Thoracic aorta (tissue), 2 donors: ENCODE data around the gene GABRB3. TPM values are rescaled to one million over a fixed set of nuclear protein-coding genes. Genes with fewer than 3 reads are reported as not detected.

Experiments used
- ATAC-seq: fragments of 150-250 bp; one replicate; pipeline ENCODE4 v1.8.0; 2017; ENCODE audit warnings: low read depth; ENCODE audit not compliant: insufficient number of reproducible peaks, low FRiP score
- DNase-seq: peaks from one replicate; pipeline ENCODE4 v3.0.0-alpha.2; 2020; ENCODE audit warnings: low spot score
- H3K27ac ChIP-seq, 2 donors: fragments of 200-600 bp; sonication (generic); 1 replicate in 1 of 2; 2 replicates in 1 of 2; pipeline ENCODE4 v1.5.1; 2016; ENCODE audit warnings: mild to moderate bottlenecking in 2 of 2, moderate library complexity in 2 of 2
- H3K27me3 ChIP-seq: fragments of 200-600 bp; sonication (generic); replicated peaks from 2 replicates; pipeline ENCODE4 v1.6.0; 2016; ENCODE audit warnings: mild to moderate bottlenecking; ENCODE audit not compliant: insufficient read depth
- H3K36me3 ChIP-seq: fragments of 200-600 bp; sonication (generic); one replicate; pipeline ENCODE4 v1.5.1; 2016
- H3K4me1 ChIP-seq, 2 donors: fragments of 200-600 bp; sonication (generic); 1 replicate in 1 of 2; 2 replicates in 1 of 2; pipeline versions ENCODE4 v1.5.1 to v1.6.0; 2016; ENCODE audit warnings: low read depth in 2 of 2, mild to moderate bottlenecking in 1 of 2; ENCODE audit not compliant: control insufficient read depth in 1 of 2
- H3K4me3 ChIP-seq: fragments of 200-600 bp; sonication (generic); 2 replicates; pipeline ENCODE4 v1.5.1; 2016; ENCODE audit warnings: mild to moderate bottlenecking
- H3K9me3 ChIP-seq: fragments of 200-600 bp; sonication (generic); 2 replicates; pipeline ENCODE4 v1.5.1; 2016
- total RNA-seq, 2 donors: library from RNA; depleted of rRNA; stranded (reverse); fragments of >200 nt; gene quantifications; one replicate each; pipeline versions ENCODE4 v1.1.0 to v1.2.3, GENCODE V29; 2016
- TF ChIP-seq, protein P1 (sequence below): fragments of 200-600 bp; sonication (generic); IDR thresholded peaks from one replicate; pipeline ENCODE4 v1.5.1; 2019; ENCODE audit warnings: antibody characterized with exemption

The GABRB3 gene
- total RNA-seq, 2 donors from 2014 or later, result 0.54 to 2.0 TPM

- TF ChIP-seq, protein P1, sequence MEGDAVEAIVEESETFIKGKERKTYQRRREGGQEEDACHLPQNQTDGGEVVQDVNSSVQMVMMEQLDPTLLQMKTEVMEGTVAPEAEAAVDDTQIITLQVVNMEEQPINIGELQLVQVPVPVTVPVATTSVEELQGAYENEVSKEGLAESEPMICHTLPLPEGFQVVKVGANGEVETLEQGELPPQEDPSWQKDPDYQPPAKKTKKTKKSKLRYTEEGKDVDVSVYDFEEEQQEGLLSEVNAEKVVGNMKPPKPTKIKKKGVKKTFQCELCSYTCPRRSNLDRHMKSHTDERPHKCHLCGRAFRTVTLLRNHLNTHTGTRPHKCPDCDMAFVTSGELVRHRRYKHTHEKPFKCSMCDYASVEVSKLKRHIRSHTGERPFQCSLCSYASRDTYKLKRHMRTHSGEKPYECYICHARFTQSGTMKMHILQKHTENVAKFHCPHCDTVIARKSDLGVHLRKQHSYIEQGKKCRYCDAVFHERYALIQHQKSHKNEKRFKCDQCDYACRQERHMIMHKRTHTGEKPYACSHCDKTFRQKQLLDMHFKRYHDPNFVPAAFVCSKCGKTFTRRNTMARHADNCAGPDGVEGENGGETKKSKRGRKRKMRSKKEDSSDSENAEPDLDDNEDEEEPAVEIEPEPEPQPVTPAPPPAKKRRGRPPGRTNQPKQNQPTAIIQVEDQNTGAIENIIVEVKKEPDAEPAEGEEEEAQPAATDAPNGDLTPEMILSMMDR, result no peak
Observed at GRCh38 chr15:26758079-26758478, 14.8 kb downstream of the GABRB3 start.

DNA sequence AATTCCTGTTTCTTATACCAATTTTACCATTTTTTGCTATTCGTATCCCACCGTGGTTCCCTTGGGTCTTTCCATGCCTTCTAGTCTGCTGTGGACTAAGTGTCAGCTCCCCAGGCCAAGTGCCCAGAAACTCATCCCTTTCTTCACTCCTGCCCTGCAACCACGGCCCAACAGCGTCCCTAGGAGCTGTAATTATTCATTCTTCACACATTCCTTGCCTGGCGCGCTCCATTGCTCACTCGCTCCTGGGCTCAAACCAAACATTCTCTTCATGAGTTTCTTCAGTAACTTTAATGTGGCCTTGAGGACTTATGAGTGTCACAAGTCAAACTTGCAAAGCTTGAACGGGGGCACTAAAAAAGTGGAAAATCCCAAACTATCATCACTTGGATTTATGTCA is 15.7 kb downstream of the GABRB3 start:
- ATAC-seq (no peak), DNase-seq (no peak)
- H3K27ac ChIP-seq, result no peak overlapping the region

More at GRCh38 chr15:26758079-26758478, 14.8 kb downstream of the GABRB3 start:
- H3K27me3 ChIP-seq, result no peaks in the 10 kb centered on the region
- DNase-seq, result no peak
- ATAC-seq, result no peak
- H3K4me1 ChIP-seq, result no peaks in the 10 kb centered on the region
- no peaks in the 10 kb centered on the region for H3K36me3 ChIP-seq
- no peak overlapping the region for H3K4me3 ChIP-seq
- no peaks in the 10 kb centered on the region for H3K9me3 ChIP-seq
- H3K27ac ChIP-seq, result no peak overlapping the region

DNA sequence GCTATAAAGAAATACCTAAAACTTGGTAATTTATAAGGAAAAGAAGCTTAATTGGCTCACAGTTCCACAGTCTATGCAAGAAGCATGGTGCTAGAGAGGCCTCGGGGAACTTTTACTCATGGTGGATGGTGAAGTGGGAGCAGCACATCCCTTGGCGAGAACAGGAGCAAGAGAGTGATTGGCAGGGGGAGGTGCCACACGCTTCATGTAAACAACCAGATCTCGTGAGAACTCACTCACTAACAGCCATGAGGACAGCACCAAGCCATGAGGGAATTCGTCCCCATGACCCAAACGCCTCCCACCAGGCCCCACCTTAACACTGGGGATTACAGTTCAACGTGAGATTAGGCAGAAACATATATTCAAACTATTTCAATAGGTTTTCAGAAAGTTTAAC is 28.0 kb downstream of the GABRB3 start:
- H3K27me3 ChIP-seq, result no peaks in the 10 kb centered on the region
- no peak for DNase-seq
- ATAC-seq, result no peak
- no peak overlapping the region for H3K4me3 ChIP-seq
- H3K9me3 ChIP-seq, result no peaks in the 10 kb centered on the region
- no peak overlapping the region for H3K27ac ChIP-seq
- TF ChIP-seq, protein P1, result no peak
- no peaks in the 10 kb centered on the region for H3K4me1 ChIP-seq
- no peaks in the 10 kb centered on the region for H3K36me3 ChIP-seq

More for the DNA sequence above, 15.7 kb downstream of the GABRB3 start:
- no peaks in the 10 kb centered on the region for H3K4me1 ChIP-seq
- no peaks in the 10 kb centered on the region for H3K36me3 ChIP-seq
- H3K27me3 ChIP-seq, result no peaks in the 10 kb centered on the region
- H3K9me3 ChIP-seq, result no peaks in the 10 kb centered on the region
- H3K4me3 ChIP-seq, result no peak overlapping the region
- TF ChIP-seq, protein P1, result no peak

DNA sequence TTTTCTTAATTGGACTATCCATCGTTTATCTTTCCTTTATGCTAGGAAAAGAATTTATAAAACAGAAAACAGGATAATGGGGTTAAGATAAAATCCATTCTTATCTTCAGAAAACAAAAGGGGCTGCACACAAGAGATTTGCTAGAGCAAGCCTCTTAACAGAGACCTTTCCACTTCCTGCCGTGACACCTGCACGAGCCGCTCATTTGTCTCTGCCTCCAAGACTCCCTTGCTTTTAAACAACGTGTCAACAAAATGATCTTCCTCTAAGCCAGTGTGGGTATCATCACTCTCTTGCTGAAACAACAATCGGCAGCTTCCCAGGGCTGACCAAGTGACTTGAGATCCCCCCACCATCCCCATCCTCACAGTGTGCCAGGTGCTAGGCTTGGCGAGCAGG is 33.1 kb downstream of the GABRB3 start:
- DNase-seq (no peak), ATAC-seq (no peak)
- no peaks in the 10 kb centered on the region for H3K36me3 ChIP-seq
- no peaks in the 10 kb centered on the region for H3K4me1 ChIP-seq
- no peak overlapping the region for H3K27ac ChIP-seq
- H3K27me3 ChIP-seq, result no peaks in the 10 kb centered on the region
- TF ChIP-seq, protein P1, result no peak
- no peaks in the 10 kb centered on the region for H3K9me3 ChIP-seq
- H3K4me3 ChIP-seq, result no peak overlapping the region

DNA sequence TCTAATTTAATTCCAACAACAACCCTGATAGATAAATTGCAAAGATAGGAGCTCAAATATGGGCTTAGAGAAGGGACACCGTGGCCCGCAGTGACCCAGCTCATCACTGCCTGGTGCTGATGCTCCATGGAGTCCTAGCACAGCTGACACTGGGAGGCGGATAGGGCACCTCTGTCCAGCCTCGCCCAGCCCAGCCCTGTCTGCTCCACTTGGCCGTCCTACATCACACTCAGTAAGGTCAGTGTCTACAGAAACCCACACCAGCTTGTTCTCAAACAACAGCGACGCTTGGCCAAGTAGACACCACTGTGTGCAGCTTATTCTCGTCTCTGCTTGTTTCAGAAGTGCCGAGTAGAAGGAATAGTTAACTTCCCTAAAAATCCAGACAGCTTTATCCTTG is 33.9 kb downstream of the GABRB3 start:
- DNase-seq (no peak), ATAC-seq (no peak)
- H3K4me1 ChIP-seq, result no peaks in the 10 kb centered on the region
- no peaks in the 10 kb centered on the region for H3K27me3 ChIP-seq
- H3K9me3 ChIP-seq, result no peaks in the 10 kb centered on the region
- no peak overlapping the region for H3K4me3 ChIP-seq
- H3K36me3 ChIP-seq, result no peaks in the 10 kb centered on the region
- H3K27ac ChIP-seq, result no peak overlapping the region
- TF ChIP-seq, protein P1, result no peak
